ENCODE data around the gene CFAP73.

GRCh38 chr12:113197518-113198077, 48.1 kb downstream of the CFAP73 start:
- no peak for TF ChIP-seq CTCF (IDR thresholded peaks at IDR 0.05)
- no peak for TF ChIP-seq EP300 (IDR thresholded peaks at IDR 0.05)
- no peak for TF ChIP-seq POLR2A (IDR thresholded peaks at IDR 0.05)
- no peak for TF ChIP-seq POLR2AphosphoS5 (IDR thresholded peaks at IDR 0.05)

Data from sigmoid colon (tissue), 4 donors.